ENCODE measurements around the gene SS18L1.

DNA sequence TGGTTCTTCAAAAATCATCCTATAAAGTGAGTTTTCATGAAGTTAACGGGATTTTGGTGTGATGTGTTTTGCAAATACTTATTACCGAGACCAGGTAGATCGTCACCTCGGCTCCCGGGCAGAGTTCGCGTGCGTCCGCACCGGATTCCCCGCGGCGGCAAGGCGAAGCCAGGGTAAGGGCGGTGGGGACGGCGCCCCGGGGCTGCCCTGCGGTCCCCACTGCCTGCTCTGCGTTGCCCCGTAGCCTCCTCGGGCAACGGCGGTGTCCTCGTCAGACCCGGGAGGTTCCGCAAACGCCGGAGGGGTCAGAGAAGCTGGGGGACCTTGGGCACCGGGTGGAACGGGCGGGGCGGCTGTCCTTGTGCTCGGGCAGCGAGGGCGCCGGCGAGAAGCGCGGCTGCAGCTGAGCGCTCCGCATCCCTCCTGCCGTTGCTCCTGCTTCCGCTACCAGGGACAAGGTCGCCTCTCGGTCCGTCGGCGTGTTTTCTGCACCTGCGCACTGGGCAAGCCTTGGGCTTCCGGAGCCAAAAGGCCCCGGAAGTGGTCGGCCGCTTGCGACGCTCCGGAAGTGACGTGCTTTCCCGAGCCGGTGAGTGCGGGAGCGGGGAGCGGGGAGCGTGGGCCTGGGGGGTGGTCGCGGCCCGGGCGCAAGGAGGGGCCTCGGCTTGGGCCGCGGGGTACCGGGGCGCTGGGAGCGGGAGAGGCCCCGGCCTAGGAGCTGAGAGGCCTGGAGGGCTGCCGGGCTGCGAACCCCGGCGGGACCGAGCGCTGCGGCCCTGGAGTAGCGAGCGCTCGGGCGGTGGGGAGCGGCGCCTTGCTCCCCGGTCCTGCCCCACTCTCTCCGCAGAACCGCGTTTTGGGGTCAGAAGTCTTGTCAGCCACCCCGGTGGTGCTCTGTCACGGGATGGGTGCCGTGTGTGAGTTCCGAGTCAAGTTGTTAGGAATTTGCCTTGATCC, 39.2 kb downstream of the SS18L1 start, which contains the start of gene MTG2:
- TF ChIP-seq, protein P1, sequence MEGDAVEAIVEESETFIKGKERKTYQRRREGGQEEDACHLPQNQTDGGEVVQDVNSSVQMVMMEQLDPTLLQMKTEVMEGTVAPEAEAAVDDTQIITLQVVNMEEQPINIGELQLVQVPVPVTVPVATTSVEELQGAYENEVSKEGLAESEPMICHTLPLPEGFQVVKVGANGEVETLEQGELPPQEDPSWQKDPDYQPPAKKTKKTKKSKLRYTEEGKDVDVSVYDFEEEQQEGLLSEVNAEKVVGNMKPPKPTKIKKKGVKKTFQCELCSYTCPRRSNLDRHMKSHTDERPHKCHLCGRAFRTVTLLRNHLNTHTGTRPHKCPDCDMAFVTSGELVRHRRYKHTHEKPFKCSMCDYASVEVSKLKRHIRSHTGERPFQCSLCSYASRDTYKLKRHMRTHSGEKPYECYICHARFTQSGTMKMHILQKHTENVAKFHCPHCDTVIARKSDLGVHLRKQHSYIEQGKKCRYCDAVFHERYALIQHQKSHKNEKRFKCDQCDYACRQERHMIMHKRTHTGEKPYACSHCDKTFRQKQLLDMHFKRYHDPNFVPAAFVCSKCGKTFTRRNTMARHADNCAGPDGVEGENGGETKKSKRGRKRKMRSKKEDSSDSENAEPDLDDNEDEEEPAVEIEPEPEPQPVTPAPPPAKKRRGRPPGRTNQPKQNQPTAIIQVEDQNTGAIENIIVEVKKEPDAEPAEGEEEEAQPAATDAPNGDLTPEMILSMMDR (conservative IDR thresholded peaks at IDR 0.05; ENCODE audit: low read depth, low read length): no peak
- TF ChIP-seq EZH2phosphoT487 (IDR thresholded peaks at IDR 0.05; ENCODE audit: borderline replicate concordance, low read length) (no peak), EZH2 (IDR thresholded peaks at IDR 0.05; ENCODE audit: low read length, unreplicated experiment) (no peak)
